Measurements from ENCODE around the gene C6orf15. TPM values are rescaled to one million over a fixed set of nuclear protein-coding genes. Genes with fewer than 3 reads are reported as not detected.

C6orf15 gene
- total RNA-seq, 1 experiment from 2014 or later = not detected

DNA sequence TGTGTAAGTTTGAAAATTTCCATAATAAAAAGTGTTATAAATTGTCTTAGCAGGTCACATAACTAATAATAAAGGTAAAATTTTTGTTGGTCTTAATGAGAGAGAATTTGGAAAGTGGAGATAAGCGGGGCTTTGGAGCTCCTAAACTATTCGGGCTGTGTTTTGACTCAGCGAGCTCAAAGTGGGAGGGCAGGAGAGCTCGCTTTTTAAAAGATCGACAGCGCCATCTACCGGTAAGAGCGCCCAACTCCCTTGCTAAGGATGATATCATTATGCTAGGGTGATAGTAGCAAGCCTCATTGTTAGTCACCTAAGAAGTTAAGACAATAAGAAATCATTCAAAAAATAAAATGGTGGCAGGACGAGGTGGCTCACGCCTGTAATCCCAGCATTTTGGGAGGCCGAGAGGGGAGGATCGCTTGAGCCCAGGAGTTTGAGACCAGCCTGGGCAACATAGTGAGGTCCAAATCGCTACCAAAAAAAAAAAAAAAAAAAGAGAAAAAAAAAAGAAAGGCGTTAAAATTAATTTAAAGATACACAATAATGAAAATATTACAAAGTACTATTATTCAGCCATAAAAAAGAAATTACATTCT lies 24.8 kb downstream of the C6orf15 start:
- CTCF ChIA-PET = interaction anchor here (0.6 to 3.5 kb wide), 47 partner anchors 9 to 606 kb away, joined by 3 to 60 read pairs (median 5); partner anchors contain the start of genes GTF2H4, PSORS1C1 and VARS2
- Histone ChIP-seq H3K79me2 (ENCODE audit: insufficient read depth, low read length) (no peaks in the 10 kb centered on the region), H3K4me1 (ENCODE audit: control insufficient read depth in 1 of 2, insufficient read depth in 2 of 2, low read length in 2 of 2) (peaks cover 15 to 26% of the 10 kb centered on the region in 2 experiments), H3K4me2 (ENCODE audit: low read length) (peak overlapping the region; percentile 18), H3K27ac (ENCODE audit: low read depth, low read length) (no peak overlapping the region), H3K9me3 (ENCODE audit: control insufficient read depth in 1 of 2, insufficient read depth in 1 of 2, low read depth in 1 of 2, low read length in 2 of 2) (no peaks in the 10 kb centered on the region), H4K20me1 (ENCODE audit: insufficient read depth) (no peaks in the 10 kb centered on the region), H3K36me3 (ENCODE audit: control insufficient read depth in 1 of 2, insufficient read depth in 2 of 2, low read length in 2 of 2) (no peaks in the 10 kb centered on the region), H3K9ac (ENCODE audit: low read length) (0 out of 2 replicates have a peak overlapping the region, but pooled peaks have one; percentile 1), H3K4me3 (replicated peaks in 1 of 2; ENCODE audit: low read depth in 1 of 2, low read length in 2 of 2) (no peak overlapping the region), H2AFZ (ENCODE audit: low read depth, low read length, poor library complexity, severe bottlenecking) (peak overlapping the region; percentile 66), H3K27me3 (ENCODE audit: insufficient read depth, low read length) (no peaks in the 10 kb centered on the region), H3K9me2 (ENCODE audit: insufficient read depth) (no peaks in the 10 kb centered on the region)
- ATAC-seq = peak; percentile 88
- intact Hi-C loops (cut with micrococcal nuclease) = loop anchor here (2.0 to 10.0 kb wide), 5 partner anchors 105 to 409 kb away; partner anchors contain the start of genes FLOT1, IER3 and VARS2
- peak; percentile 72 for DNase-seq (ENCODE audit: low read depth, low spot score)
- no TSS peak for BruUV-seq (replicated peaks)
- RAD21 ChIA-PET (ENCODE audit: low non-redundant PET in 1 of 2, low total read pairs in 2 of 2, uncharacterized antibody in 2 of 2, unreplicated experiment in 2 of 2) = interaction anchor here (0.8 to 1.0 kb wide), 4 partner anchors 26 to 259 kb away, joined by 3 to 6 read pairs (median 3); partner anchors contain the start of gene PSORS1C1 (in 1 of the 2)
- peak; percentile 80 for TF ChIP-seq RAD21 (IDR thresholded peaks at IDR 0.05; ENCODE audit: low read depth)
- no peak for TF ChIP-seq TCF7L2 (IDR thresholded peaks at IDR 0.05; ENCODE audit: borderline replicate concordance, extremely low read depth, insufficient read depth, insufficient read length)
- no peak for TF ChIP-seq ELF1 (IDR thresholded peaks at IDR 0.05; ENCODE audit: borderline replicate concordance, low read depth)
- TF ChIP-seq JUND (IDR thresholded peaks at IDR 0.05) = no peak
- TF ChIP-seq EZH2 (IDR thresholded peaks at IDR 0.05) = no peak
- no peak for TF ChIP-seq SIN3A (IDR thresholded peaks at IDR 0.05; ENCODE audit: low read depth)
- no peak for TF ChIP-seq POLR2AphosphoS5 (IDR thresholded peaks at IDR 0.05; ENCODE audit: low read depth, low read length)
- TF ChIP-seq, protein P1, sequence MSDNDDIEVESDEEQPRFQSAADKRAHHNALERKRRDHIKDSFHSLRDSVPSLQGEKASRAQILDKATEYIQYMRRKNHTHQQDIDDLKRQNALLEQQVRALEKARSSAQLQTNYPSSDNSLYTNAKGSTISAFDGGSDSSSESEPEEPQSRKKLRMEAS (IDR thresholded peaks at IDR 0.05) = no peak
- TF ChIP-seq SP1 (IDR thresholded peaks at IDR 0.05; ENCODE audit: low read depth) = no peak
- no peak for TF ChIP-seq EZH2phosphoT487 (IDR thresholded peaks at IDR 0.05; ENCODE audit: borderline replicate concordance)
- TF ChIP-seq, protein P2, sequence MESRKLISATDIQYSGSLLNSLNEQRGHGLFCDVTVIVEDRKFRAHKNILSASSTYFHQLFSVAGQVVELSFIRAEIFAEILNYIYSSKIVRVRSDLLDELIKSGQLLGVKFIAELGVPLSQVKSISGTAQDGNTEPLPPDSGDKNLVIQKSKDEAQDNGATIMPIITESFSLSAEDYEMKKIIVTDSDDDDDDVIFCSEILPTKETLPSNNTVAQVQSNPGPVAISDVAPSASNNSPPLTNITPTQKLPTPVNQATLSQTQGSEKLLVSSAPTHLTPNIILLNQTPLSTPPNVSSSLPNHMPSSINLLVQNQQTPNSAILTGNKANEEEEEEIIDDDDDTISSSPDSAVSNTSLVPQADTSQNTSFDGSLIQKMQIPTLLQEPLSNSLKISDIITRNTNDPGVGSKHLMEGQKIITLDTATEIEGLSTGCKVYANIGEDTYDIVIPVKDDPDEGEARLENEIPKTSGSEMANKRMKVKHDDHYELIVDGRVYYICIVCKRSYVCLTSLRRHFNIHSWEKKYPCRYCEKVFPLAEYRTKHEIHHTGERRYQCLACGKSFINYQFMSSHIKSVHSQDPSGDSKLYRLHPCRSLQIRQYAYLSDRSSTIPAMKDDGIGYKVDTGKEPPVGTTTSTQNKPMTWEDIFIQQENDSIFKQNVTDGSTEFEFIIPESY (IDR thresholded peaks at IDR 0.05; ENCODE audit: extremely low read depth, insufficient replicate concordance, low read length) = no peak
- TF ChIP-seq, protein P3, sequence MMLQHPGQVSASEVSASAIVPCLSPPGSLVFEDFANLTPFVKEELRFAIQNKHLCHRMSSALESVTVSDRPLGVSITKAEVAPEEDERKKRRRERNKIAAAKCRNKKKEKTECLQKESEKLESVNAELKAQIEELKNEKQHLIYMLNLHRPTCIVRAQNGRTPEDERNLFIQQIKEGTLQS (IDR thresholded peaks at IDR 0.05) = no peak
- TF ChIP-seq POLR2A (IDR thresholded peaks at IDR 0.05; ENCODE audit: borderline replicate concordance, extremely low read depth, insufficient read depth, insufficient read length) = no peak
- TF ChIP-seq, protein P4, sequence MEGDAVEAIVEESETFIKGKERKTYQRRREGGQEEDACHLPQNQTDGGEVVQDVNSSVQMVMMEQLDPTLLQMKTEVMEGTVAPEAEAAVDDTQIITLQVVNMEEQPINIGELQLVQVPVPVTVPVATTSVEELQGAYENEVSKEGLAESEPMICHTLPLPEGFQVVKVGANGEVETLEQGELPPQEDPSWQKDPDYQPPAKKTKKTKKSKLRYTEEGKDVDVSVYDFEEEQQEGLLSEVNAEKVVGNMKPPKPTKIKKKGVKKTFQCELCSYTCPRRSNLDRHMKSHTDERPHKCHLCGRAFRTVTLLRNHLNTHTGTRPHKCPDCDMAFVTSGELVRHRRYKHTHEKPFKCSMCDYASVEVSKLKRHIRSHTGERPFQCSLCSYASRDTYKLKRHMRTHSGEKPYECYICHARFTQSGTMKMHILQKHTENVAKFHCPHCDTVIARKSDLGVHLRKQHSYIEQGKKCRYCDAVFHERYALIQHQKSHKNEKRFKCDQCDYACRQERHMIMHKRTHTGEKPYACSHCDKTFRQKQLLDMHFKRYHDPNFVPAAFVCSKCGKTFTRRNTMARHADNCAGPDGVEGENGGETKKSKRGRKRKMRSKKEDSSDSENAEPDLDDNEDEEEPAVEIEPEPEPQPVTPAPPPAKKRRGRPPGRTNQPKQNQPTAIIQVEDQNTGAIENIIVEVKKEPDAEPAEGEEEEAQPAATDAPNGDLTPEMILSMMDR (IDR thresholded peaks at IDR 0.05 in 2 of 3, conservative IDR thresholded peaks at IDR 0.05 in 1 of 3; ENCODE audit: borderline replicate concordance in 1 of 3, insufficient read depth in 1 of 3, low read depth in 2 of 3, low read length in 2 of 3) = peak; percentile 66 to 75 (median 71); a peak in 5 of 6 replicates
- POLR2A ChIA-PET = interaction anchor here (0.6 to 1.6 kb wide), 12 partner anchors 17 to 473 kb away, joined by 3 to 10 read pairs (median 4); partner anchors contain the start of genes IER3, PSORS1C1 and VARS2
